ENCODE results near the gene TRABD.

- TF ChIP-seq GATA2 (IDR thresholded peaks at IDR 0.05; ENCODE audit: low read depth, low read length) (no peak), GATA3 (IDR thresholded peaks at IDR 0.05; ENCODE audit: low read depth, low read length) (no peak)
These were observed 49.1 kb upstream of the TRABD start for GRCh38 chr22:50136581-50137015.

Data from SH-SY5Y (cell line).